Measurements from ENCODE around the gene DCTD.

Gene DCTD

GRCh38 chr4:182856862-182857261, 60.3 kb downstream of the DCTD start:
- DNase-seq (ENCODE audit: low read depth): no peak
- no peak overlapping the region for H3K4me3 ChIP-seq (ENCODE audit: low read length)
- TF ChIP-seq CTCF (IDR thresholded peaks at IDR 0.05; ENCODE audit: insufficient read depth, low read depth, low read length, missing control alignments): no peak

- TF ChIP-seq CTCF (IDR thresholded peaks at IDR 0.05; ENCODE audit: insufficient read depth, low read depth, low read length, missing control alignments): no peak
- no peak for DNase-seq (ENCODE audit: low read depth)
- no peak overlapping the region for H3K4me3 ChIP-seq (ENCODE audit: low read length)
These were observed 61.3 kb downstream of the DCTD start for GRCh38 chr4:182855877-182856276.

GRCh38 chr4:182855312-182855711, 61.9 kb downstream of the DCTD start:
- no peak for TF ChIP-seq CTCF (IDR thresholded peaks at IDR 0.05; ENCODE audit: insufficient read depth, low read depth, low read length, missing control alignments)
- H3K4me3 ChIP-seq (ENCODE audit: low read length): no peak overlapping the region
- no peak for DNase-seq (ENCODE audit: low read depth)

GRCh38 chr4:182854466-182854865, 62.7 kb downstream of the DCTD start:
- no peak overlapping the region for H3K4me3 ChIP-seq (ENCODE audit: low read length)
- no peak for TF ChIP-seq CTCF (IDR thresholded peaks at IDR 0.05; ENCODE audit: insufficient read depth, low read depth, low read length, missing control alignments)
- no peak for DNase-seq (ENCODE audit: low read depth)

GRCh38 chr4:182853731-182854330, 63.4 kb downstream of the DCTD start:
- no peak for DNase-seq (ENCODE audit: low read depth)
- no peak overlapping the region for H3K4me3 ChIP-seq (ENCODE audit: low read length)
- TF ChIP-seq CTCF (IDR thresholded peaks at IDR 0.05; ENCODE audit: insufficient read depth, low read depth, low read length, missing control alignments): no peak

- TF ChIP-seq CTCF (IDR thresholded peaks at IDR 0.05; ENCODE audit: insufficient read depth, low read depth, low read length, missing control alignments): no peak
- no peak overlapping the region for H3K4me3 ChIP-seq (ENCODE audit: low read length)
- DNase-seq (ENCODE audit: low read depth): no peak
These were observed 68.5 kb downstream of the DCTD start for GRCh38 chr4:182848685-182849084.

All from epithelial cell of esophagus (primary cell).